ENCODE results near the gene CAMSAP1. TPM values are rescaled to one million over a fixed set of nuclear protein-coding genes. Genes with fewer than 3 reads are reported as not detected.

The CAMSAP1 gene
- total and polyA plus RNA-seq, 9 of the 15 experiments (the other 6 are each of a cell fraction or from before 2014, with no cell fraction given) = 1.5 to 28.8 (median 14.3) TPM

- TF ChIP-seq ZNF655 (CRISPR knock-in tag; IDR thresholded peaks at IDR 0.05) (no peak), NFE2L1 (tag; IDR thresholded peaks at IDR 0.05; ENCODE audit: borderline replicate concordance, low read depth) (no peak), ZNF174 (CRISPR knock-in tag; IDR thresholded peaks at IDR 0.05) (no peak; the same call in 1 of the 2 replicates), ZNF318 (IDR thresholded peaks at IDR 0.05; ENCODE audit: borderline replicate concordance in 1 of 2, low read depth in 1 of 2) (peak in 1 of 2 experiments; percentile 74; a peak in 1 of 4 replicates), NRF1 (conservative IDR thresholded peaks at IDR 0.05 in 1 of 2, IDR thresholded peaks at IDR 0.05 in 1 of 2) (peak; percentile 92 to 93), TARDBP (IDR thresholded peaks at IDR 0.05) (0 out of 2 replicates have a peak, but pooled peaks have one; percentile 13), ZNF121 (CRISPR knock-in tag; conservative IDR thresholded peaks at IDR 0.05) (no peak), RHOXF2B (CRISPR knock-in tag; conservative IDR thresholded peaks at IDR 0.05) (no peak), ZNF445 (CRISPR knock-in tag; IDR thresholded peaks at IDR 0.05; ENCODE audit: low read depth) (0 out of 2 replicates have a peak, but pooled peaks have one; percentile 53), NCOA4 (IDR thresholded peaks at IDR 0.05; ENCODE audit: partially characterized antibody) (no peak), KAT8 (IDR thresholded peaks at IDR 0.05; ENCODE audit: low read depth) (no peak), ZBTB9 (CRISPR knock-in tag; IDR thresholded peaks at IDR 0.05) (peak; percentile 76; the same call in 1 of the 2 replicates), KLF10 (CRISPR knock-in tag; IDR thresholded peaks at IDR 0.05) (no peak), RAD51 (IDR thresholded peaks at IDR 0.05; ENCODE audit: borderline replicate concordance, low read depth) (no peak), GATA2 (CRISPR knock-in tag; IDR thresholded peaks at IDR 0.05) (peak; percentile 44; the same call in 1 of the 2 replicates)
Observed at GRCh38 chr9:135950135-135950682, 42.9 kb upstream of the CAMSAP1 start (continued).
